GM18951 (cell line): ENCODE results near the gene CHST11.

ENCODE experiments used
- POLR2A ChIP-seq: IDR thresholded peaks from 4 replicates; pipeline ENCODE4 v1.6.1; 2011; ENCODE audit warnings: mild to moderate bottlenecking; ENCODE audit not compliant: insufficient read length, insufficient read depth; ENCODE audit errors: extremely low read depth
- in situ Hi-C: fragments of 300-500 bp; cut with MboI; formaldehyde crosslinking; loops from one replicate; pipeline ENCODE4 v1.12.0; 2022; ENCODE audit warnings: low sequenced_read_pairs, mixed read lengths, inconsistent platforms; ENCODE audit not compliant: unreplicated experiment

Gene CHST11

DNA sequence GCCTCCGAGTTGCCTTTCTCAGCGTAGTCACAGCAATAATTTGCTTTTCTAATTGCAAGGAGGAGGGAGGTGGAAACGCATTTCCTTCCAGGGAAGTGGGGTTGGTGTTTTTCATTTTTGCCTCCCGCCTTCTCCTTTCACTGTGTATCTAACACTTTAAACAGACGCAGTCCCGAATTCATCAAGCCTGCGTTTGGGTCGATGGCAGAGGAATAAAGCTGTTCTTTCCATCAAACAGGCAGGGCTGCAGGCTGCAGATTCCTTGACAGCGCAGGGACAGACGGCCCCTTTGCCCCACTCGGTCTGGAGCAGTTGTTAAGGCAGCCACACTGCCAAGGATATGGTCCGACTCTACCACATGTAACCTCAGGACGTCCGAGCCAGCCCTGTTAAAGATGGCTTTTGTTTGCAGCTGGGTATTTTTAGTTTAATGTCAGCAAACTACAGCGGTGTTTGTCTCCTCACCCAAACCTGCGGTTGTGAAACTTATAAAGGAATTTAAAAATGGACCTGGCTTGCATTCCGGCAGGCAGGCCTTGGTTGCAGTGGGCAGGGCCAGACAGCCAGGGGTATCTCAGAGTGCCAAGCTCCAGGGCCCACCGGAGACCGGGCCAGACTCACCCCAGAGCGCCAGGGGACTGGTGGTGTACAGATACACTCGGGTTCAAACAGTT, 2.1 kb downstream of the CHST11 start:
- in situ Hi-C loops: loop anchor here (10.0 kb wide), 1 partner anchor 74 kb away; no protein-coding TSS in a partner anchor

GRCh38 chr12:104459368-104459909, 2.7 kb downstream of the CHST11 start:
- in situ Hi-C loops: loop anchor here (10.0 kb wide), 1 partner anchor 75 kb away; no protein-coding TSS in a partner anchor
- TF ChIP-seq POLR2A: no peak

More for the DNA sequence above, 2.1 kb downstream of the CHST11 start:
- peak; percentile 31 for TF ChIP-seq POLR2A

DNA sequence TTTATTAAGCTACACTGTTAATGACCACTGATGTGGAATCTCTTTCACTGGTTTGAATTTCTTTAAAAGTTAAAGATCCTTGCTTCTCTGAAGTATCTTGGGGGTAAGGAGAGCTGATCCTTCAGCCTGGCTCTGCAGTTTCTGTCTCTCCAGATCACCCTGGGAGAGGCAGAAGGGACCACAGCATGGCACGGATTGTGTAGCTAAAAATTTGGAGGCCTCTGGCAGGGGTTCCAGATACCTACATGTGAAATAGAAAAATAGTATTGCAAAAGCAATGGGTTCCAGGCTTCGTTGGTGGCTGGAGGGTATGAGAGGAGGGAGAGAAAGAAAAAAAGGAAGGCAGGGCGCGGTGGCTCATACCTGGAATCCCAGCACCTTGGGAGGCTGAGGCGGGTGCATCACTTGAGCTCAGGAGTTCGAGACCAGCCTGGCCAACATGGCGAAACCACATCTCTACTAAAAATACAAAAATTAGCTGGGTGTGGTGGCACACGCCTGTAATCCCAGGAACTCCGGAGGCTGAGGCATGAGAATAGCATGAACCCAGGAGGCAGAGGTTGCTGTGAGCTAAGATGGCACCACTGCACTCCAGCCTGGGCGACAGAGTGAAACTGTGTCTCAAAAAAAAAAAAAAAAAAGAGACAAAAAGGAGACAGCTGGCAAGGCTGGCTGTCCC, 3.4 kb downstream of the CHST11 start:
- in situ Hi-C loops: no loop called here
- no peak for TF ChIP-seq POLR2A

DNA sequence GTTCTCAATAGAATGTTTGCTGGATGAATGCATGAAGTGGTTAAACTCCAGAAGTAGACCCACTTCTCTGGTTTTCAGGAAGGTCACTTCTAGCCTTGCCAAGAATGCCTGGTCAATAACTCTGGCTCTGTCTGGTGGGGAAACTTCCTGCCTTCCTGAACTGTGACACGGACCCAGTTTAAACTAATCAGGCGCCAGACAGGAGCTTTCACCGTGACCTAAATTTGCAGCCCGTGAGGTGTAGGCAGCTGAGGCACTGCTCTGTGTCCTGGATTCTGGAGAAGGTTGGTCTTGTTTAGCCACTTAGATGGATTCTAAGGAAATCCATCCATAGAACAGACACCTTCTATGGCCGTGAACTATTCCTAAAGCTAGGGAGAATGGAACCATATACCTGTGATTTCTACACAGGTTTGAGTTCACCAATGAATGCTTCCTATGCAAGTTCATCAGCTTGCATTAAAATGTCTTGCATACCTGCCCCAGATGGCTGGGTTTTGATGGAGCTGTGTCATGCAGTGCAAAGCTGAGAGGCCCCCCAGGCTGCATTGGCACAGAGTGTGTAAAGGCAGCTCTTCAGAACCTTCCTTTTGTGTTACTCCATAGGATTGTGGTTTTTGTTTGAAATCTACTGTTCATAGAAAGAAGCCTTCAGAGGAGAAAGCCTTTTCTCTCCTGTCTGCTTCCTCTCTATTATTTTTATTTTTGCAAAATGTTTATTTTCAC, 4.4 kb downstream of the CHST11 start:
- no peak for TF ChIP-seq POLR2A
- in situ Hi-C loops: no loop called here

- no peak for TF ChIP-seq POLR2A
- in situ Hi-C loops: no loop called here
Measured at GRCh38 chr12:104462325-104462724, 5.6 kb downstream of the CHST11 start.

DNA sequence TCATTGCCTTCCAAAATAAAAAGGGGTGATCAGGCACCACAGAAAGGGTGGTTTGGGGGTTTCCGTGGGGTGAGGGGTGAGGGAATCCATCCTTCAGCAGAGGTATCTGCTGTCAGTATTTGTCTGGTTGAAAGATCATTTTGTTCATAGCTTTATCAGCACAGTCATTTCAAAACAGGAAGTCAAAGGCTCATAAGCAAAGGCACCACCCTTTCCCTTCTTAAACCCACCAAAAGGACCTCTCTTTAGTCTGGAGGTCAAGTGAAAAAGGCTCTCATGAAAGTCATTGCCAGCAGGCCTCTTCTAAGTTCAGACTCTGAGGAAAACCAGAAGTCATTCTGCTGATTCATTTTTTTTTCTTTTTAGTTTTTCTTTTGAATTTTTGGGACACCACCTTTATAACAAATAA, 6.2 kb downstream of the CHST11 start:
- in situ Hi-C loops: no loop called here
- no peak for TF ChIP-seq POLR2A

GRCh38 chr12:104463368-104463767, 6.6 kb downstream of the CHST11 start:
- in situ Hi-C loops: no loop called here
- TF ChIP-seq POLR2A: no peak

DNA sequence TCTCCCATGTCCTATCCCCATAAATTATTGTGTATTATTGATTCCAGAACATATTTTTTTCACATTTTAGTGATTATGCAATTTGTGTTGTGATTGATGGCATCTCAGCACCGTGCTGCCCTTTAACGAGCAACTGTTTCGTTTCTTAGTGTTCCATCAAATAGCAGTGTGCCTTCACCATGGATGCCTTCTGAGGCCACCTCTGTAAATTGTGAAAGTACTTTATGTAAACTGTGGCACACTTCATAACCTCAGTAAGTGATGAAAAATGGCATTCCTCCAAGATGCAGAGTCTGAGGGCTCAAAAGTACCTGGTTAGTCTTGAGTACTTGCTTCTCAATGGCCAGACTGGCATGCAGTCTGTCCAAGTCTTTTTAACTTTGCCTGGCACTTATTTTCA, 8.2 kb downstream of the CHST11 start:
- TF ChIP-seq POLR2A: no peak
- in situ Hi-C loops: no loop called here

DNA sequence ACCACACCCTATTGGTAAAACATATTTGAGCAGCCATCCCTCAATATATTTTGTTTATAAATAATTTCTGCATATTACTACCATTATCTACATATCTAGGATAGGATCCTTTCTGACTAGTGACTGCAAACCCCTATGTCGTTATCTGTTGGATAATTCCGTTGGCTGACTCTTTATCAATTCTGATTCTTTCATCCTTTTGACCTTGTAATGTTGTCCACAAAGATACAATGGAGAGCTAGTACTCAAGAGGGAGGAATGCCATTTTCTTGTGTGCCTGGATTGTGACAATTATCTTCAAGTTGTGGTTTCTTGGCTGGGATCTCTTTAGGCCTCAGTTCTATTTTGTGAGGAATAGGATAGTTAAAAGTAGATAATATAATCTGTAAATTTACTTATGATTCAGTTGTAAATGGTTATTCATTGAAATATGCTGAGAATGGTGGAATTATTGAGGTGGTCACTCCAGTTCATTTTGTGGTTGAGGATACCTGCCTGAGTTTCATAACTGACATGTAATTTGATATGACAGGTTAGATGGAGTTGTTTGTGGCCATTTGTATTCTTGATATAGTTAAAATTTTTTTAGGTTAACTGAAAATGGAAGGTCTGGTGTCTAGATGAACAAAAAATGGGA, 10.1 kb downstream of the CHST11 start:
- in situ Hi-C loops: no loop called here
- TF ChIP-seq POLR2A: no peak

GRCh38 chr12:104467346-104467837, 10.6 kb downstream of the CHST11 start:
- TF ChIP-seq POLR2A: no peak
- in situ Hi-C loops: no loop called here

DNA sequence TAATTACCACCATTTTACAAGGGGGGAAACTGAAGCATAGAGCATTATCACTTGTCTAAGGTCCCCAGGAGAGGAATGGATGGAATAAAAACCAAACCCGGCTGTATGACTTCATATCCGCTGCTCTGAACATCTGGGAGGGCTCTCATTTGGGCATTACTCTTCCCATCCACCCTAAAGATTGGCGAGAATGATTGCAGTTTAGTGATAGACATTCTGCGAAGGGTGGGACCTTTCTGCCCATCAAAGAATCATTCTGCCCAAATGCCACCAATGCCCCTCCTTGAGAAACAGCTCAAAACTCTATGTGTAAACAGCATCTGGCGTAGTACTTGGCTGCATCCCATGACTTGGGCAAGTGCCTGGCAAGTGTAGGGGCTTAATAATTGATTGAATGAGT, 11.6 kb downstream of the CHST11 start:
- no peak for TF ChIP-seq POLR2A
- in situ Hi-C loops: no loop called here

DNA sequence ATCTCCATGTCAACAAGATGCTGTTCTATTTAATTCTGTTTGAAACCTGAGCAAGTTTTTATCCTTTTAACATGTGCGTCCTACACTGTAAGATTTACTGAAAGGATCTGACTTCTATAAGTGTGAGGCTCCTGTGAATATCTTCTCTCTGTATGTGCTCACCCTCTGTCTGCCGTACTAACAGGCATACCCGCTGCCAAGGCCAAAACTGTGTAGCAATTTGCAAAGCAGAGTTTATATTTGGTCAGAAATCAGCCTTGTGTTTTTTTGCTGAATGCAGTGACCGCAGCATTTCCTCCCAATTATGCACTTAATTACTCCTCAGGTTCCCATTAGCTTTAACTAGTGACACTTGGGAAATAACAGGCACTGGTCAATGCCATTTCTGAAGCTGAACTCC, 12.3 kb downstream of the CHST11 start:
- in situ Hi-C loops: no loop called here
- TF ChIP-seq POLR2A: no peak

DNA sequence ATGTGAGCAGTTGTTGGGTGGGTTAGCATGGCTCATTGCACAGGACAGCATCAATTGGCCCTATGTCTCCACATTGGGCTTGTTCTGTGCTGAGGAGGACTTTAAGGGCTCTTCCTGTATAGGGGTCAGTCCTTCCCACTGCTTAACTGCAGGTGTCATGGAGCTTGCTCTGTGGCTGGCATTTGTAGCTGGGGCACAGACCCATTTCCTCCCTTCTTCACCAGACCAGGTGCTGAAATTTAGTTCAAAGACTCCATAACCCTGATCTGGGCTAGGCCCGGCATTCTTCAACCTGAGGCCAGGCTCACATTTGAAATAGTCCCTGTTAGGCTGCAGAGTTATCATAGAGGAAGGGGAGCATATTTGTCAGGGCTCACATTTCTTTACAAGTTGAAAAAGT, 12.8 kb downstream of the CHST11 start:
- TF ChIP-seq POLR2A: no peak
- in situ Hi-C loops: no loop called here
